Panc1 (cell line): ENCODE data around the gene MRPS27.

ENCODE experiments used
- CTCF ChIP-seq: fragments of 450-650 bp; IDR thresholded peaks from 2 replicates; pipeline ENCODE4 v1.5.1; 2017; ENCODE audit warnings: mild to moderate bottlenecking
- POLR2AphosphoS5 ChIP-seq: IDR thresholded peaks from 2 replicates; pipeline ENCODE4 v1.6.1; 2012; ENCODE audit warnings: mild to moderate bottlenecking, low read depth, low read length, moderate library complexity
- REST ChIP-seq, 2 experiments: IDR thresholded peaks; 2 replicates each; pipeline ENCODE4 v1.6.1; 2011 to 2012; ENCODE audit warnings: low read depth in 2 of 2, control low read depth in 1 of 2, low read length in 1 of 2, mild to moderate bottlenecking in 1 of 2, moderate library complexity in 1 of 2; ENCODE audit not compliant: insufficient read depth in 1 of 2
- SIN3A ChIP-seq: IDR thresholded peaks from 2 replicates; pipeline ENCODE4 v1.6.1; 2012; ENCODE audit warnings: low read depth, mild to moderate bottlenecking, low read length, moderate library complexity, borderline replicate concordance; ENCODE audit not compliant: insufficient read depth
- TCF7L2 ChIP-seq: IDR thresholded peaks from 2 replicates; pipeline ENCODE4 v1.6.1; 2011; ENCODE audit warnings: mild to moderate bottlenecking, low read depth, low read length, inconsistent platforms

- no peak for TF ChIP-seq REST (IDR thresholded peaks at IDR 0.05; ENCODE audit: insufficient read depth in 1 of 2, low read depth in 2 of 2, low read length in 1 of 2)
- no peak for TF ChIP-seq POLR2AphosphoS5
- no peak for TF ChIP-seq CTCF
- no peak for TF ChIP-seq TCF7L2
- TF ChIP-seq SIN3A: no peak
Observed at GRCh38 chr5:72226950-72227349, 93.1 kb downstream of the MRPS27 start.
